Measurements from ENCODE around the gene SAMD4A. TPM values are rescaled to one million over a fixed set of nuclear protein-coding genes. Genes with fewer than 3 reads are reported as not detected.

The SAMD4A gene
- total and polyA plus RNA-seq, 10 donors = 2.3 to 31.0 (median 21.2) TPM

GRCh38 chr14:54709867-54710266 is 142.9 kb downstream of the SAMD4A start:
- H3K4me1 ChIP-seq = peaks cover 17 to 38% (median 27%) of the 10 kb centered on the region in 6 donors

GRCh38 chr14:54711312-54711711 is 144.4 kb downstream of the SAMD4A start:
- Histone ChIP-seq H3K36me3 (no peaks in the 10 kb centered on the region), H3K27ac (peak overlapping the region; percentile 58 to 85 (median 73)), H3K9me3 (no peaks in the 10 kb centered on the region), H3K4me3 (no peak overlapping the region), H3K4me1 (peaks cover 17 to 41% (median 27%) of the 10 kb centered on the region in 6 donors), H3K27me3 (replicated peaks in 1 of 7) (no peaks in the 10 kb centered on the region)
- 85 to 94% (median 91%) methylated on average over 5 of the region's 5 CpGs for WGBS, 5 donors
- DNase-seq = no peak
- no peak for TF ChIP-seq CTCF (IDR thresholded peaks at IDR 0.05 in 8 of 11, conservative IDR thresholded peaks at IDR 0.05 in 3 of 11)
- no peak for TF ChIP-seq POLR2A (IDR thresholded peaks at IDR 0.05)
- TF ChIP-seq POLR2AphosphoS5 (IDR thresholded peaks at IDR 0.05) = no peak
- intact Hi-C loops (cut with DNase I; ENCODE audit: low total_unique reads) = no loop called here

More at GRCh38 chr14:54709867-54710266, 142.9 kb downstream of the SAMD4A start:
- Histone ChIP-seq H3K9me3 (no peaks in the 10 kb centered on the region), H3K36me3 (no peaks in the 10 kb centered on the region), H3K27ac (no peak overlapping the region), H3K4me3 (no peak overlapping the region), H3K27me3 (replicated peaks in 1 of 7) (no peaks in the 10 kb centered on the region)
- no peak for DNase-seq
- intact Hi-C loops (cut with DNase I; ENCODE audit: low total_unique reads) = no loop called here
- TF ChIP-seq POLR2A (IDR thresholded peaks at IDR 0.05) (no peak), POLR2AphosphoS5 (IDR thresholded peaks at IDR 0.05) (no peak), CTCF (IDR thresholded peaks at IDR 0.05 in 8 of 11, conservative IDR thresholded peaks at IDR 0.05 in 3 of 11) (no peak)

DNA sequence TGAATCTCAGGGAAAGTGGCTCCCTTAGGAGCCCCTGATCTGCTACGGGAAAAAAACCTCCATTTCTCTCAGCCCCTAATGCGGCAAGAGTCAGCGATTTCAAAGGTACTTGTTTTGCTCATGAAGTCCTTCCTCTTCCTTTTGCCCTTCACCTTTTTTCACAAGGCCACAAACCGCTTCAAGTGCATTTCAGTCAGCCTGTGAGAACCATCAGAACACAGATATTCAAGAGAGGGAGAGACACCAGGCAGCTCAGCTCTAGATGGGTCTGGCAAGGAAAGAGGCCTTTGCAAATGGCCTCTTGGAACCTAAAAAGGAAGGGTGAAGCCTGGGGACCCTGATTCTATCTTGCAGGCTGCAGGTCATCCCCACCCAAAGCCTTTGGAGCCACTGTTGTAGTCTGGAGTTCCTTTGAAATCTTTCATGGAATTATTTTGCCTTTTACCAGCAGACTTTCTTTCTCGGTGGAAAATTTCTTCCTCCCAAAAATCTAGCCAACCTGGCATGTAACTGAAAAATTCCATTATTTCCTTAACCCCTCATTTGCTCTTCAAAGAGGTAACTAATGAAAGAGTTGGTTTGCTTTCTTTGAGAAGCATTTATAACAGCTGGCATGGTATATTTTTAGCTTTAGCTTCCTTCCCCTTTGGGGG is 145.0 kb downstream of the SAMD4A start:
- 15 to 21% (median 21%) methylated on average over 5 of the region's 5 CpGs for WGBS, 5 donors
- Histone ChIP-seq H3K9me3 (no peaks in the 10 kb centered on the region), H3K4me1 (peaks cover 17 to 41% (median 27%) of the 10 kb centered on the region in 6 donors), H3K36me3 (no peaks in the 10 kb centered on the region), H3K4me3 (peak overlapping the region in 2 of 8 donors; percentile 4), H3K27me3 (replicated peaks in 1 of 7) (no peaks in the 10 kb centered on the region), H3K27ac (peak overlapping the region; percentile 58 to 85 (median 73))
- intact Hi-C loops (cut with DNase I; ENCODE audit: low total_unique reads) = no loop called here
- DNase-seq = no peak
- TF ChIP-seq CTCF (IDR thresholded peaks at IDR 0.05 in 8 of 11, conservative IDR thresholded peaks at IDR 0.05 in 3 of 11) (no peak), POLR2A (IDR thresholded peaks at IDR 0.05) (no peak), POLR2AphosphoS5 (IDR thresholded peaks at IDR 0.05) (peak in 1 of 3 donors; percentile 57)

DNA sequence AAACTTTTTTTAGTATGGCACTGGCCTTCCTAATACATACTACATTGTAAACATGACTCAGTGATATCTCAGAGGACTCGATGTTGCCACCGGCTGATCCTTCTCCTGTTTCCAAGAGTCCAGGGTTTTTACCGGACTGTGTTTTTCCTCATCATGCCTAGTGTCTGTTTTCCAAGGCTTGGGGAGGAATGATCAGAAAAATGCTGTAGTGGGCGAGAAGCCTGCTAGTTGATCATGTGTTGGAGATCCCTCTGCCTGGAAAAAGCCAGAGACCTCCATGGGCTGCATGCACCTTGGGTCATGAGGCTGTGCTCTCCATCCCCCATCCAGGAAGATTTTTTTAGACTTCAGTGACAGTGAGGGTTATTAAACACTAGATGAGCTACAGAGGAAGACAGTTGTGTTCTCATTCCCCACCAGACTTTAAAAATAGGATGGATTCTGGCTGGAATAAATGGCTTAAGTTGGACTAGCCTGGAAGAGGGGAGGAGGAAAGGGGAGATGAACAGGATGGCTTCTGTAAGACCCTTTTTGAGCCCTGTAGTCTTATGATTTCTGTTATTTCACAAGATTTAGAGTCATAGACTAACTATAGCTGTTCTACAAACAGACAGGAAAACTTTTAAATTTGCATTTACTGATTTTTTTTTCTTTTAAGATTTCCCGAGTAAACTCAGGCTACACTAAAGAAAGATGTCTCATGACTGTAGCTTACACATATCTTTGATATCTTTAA is 145.7 kb downstream of the SAMD4A start:
- Histone ChIP-seq H3K27me3 (replicated peaks in 1 of 7) (no peaks in the 10 kb centered on the region), H3K36me3 (no peaks in the 10 kb centered on the region), H3K9me3 (no peaks in the 10 kb centered on the region), H3K27ac (peak overlapping the region; percentile 58 to 85 (median 73)), H3K4me3 (peak overlapping the region in 1 of 8 donors; percentile 4), H3K4me1 (peaks cover 17 to 41% (median 27%) of the 10 kb centered on the region in 6 donors)
- no peak for TF ChIP-seq CTCF (IDR thresholded peaks at IDR 0.05 in 8 of 11, conservative IDR thresholded peaks at IDR 0.05 in 3 of 11)
- TF ChIP-seq POLR2A (IDR thresholded peaks at IDR 0.05) = no peak
- no peak for TF ChIP-seq POLR2AphosphoS5 (IDR thresholded peaks at IDR 0.05)
- DNase-seq = no peak
- intact Hi-C loops (cut with DNase I; ENCODE audit: low total_unique reads) = no loop called here
- WGBS, 5 donors = 27 to 33% (median 32%) methylated on average over 5 of the region's 5 CpGs
